H1 (cell line): ENCODE results near the gene COPG1. TPM values are rescaled to one million over a fixed set of nuclear protein-coding genes. Genes with fewer than 3 reads are reported as not detected.

Experiments
- CTCF ChIA-PET: fragments of 300-600 bp; sonication (Branson Sonifier 250); formaldehyde crosslinking; loops from one replicate; lab custom pipeline; 2021; ENCODE audit not compliant: partially characterized antibody; lab: Charles Lee
- POLR2A ChIA-PET: fragments of 300-600 bp; sonication (Branson Sonifier 250); formaldehyde crosslinking; loops from one replicate; lab custom pipeline; 2021; ENCODE audit warnings: inconsistent platforms; ENCODE audit not compliant: partially characterized antibody; lab: Charles Lee
- DNase-seq, 2 experiments: peaks; one replicate each; pipeline versions ENCODE4 v3.0.0 to v3.0.0-alpha.2; 2010 to 2022; ENCODE audit warnings: low spot score in 2 of 2, low read depth in 1 of 2, mixed read lengths in 1 of 2
- FAIRE-seq: peaks from 2 replicates; lab custom pipeline; 2011; peaks lifted over from hg19 to GRCh38; lab: Jason Lieb, UNC
- H2AFZ ChIP-seq: 2 replicates; pipeline ENCODE4 v1.8.1; 2012; ENCODE audit warnings: low read length, inconsistent platforms
- H2AK5ac ChIP-seq: 2 replicates; pipeline ENCODE4 v1.6.1; 2013; ENCODE audit warnings: low read depth, low read length
- H2BK120ac ChIP-seq: replicated peaks from 2 replicates; pipeline ENCODE3; 2013; ENCODE audit warnings: low read depth, low read length, inconsistent platforms
- H2BK12ac ChIP-seq: 2 replicates; pipeline ENCODE4 v1.6.1; 2013; ENCODE audit warnings: low read depth, low read length
- H2BK15ac ChIP-seq: 2 replicates; pipeline ENCODE4 v1.6.1; 2013; ENCODE audit warnings: low read length
- H2BK20ac ChIP-seq: 2 replicates; pipeline ENCODE4 v1.6.1; 2013; ENCODE audit warnings: low read length
- H2BK5ac ChIP-seq: 2 replicates; pipeline ENCODE4 v1.6.1; 2013; ENCODE audit warnings: low read depth, low read length
- H3K14ac ChIP-seq: 2 replicates; pipeline ENCODE4 v1.6.1; 2013; ENCODE audit warnings: inconsistent platforms; ENCODE audit not compliant: insufficient read length
- H3K18ac ChIP-seq: 2 replicates; pipeline ENCODE4 v1.6.1; 2013; ENCODE audit warnings: low read length; ENCODE audit errors: extremely low read depth
- H3K23ac ChIP-seq: 2 replicates; pipeline ENCODE4 v1.6.1; 2013; ENCODE audit warnings: inconsistent platforms; ENCODE audit not compliant: insufficient read length
- H3K23me2 ChIP-seq: 2 replicates; pipeline ENCODE4 v1.6.1; 2013; ENCODE audit warnings: low read depth, low read length
- H3K27ac ChIP-seq: 2 replicates; pipeline ENCODE4 v1.6.1; 2011; ENCODE audit warnings: low read depth, low read length, inconsistent platforms
- H3K27me3 ChIP-seq, 4 experiments: replicated peaks in 1 of 4; 1 replicate in 1 of 4; 2 replicates in 3 of 4; pipeline versions ENCODE4 v1.6.1 to v1.8.1; 2011 to 2013; ENCODE audit warnings: low read length in 3 of 4, mild to moderate bottlenecking in 3 of 4, inconsistent platforms in 2 of 4, mixed read lengths in 2 of 4, moderate library complexity in 1 of 4; ENCODE audit not compliant: control insufficient read depth in 3 of 4, insufficient read depth in 3 of 4; ENCODE audit errors: extremely low read depth in 1 of 4
- H3K36me3 ChIP-seq, 4 experiments: 2 replicates each; pipeline versions ENCODE4 v1.6.1 to v1.8.1; 2011 to 2013; ENCODE audit warnings: mild to moderate bottlenecking in 4 of 4, low read length in 3 of 4, moderate library complexity in 2 of 4, control low read depth in 1 of 4, inconsistent platforms in 1 of 4; ENCODE audit not compliant: insufficient read depth in 4 of 4, control insufficient read depth in 2 of 4
- H3K4ac ChIP-seq: replicated peaks from 2 replicates; pipeline ENCODE3; 2013; ENCODE audit warnings: low read length, low read depth, mixed read lengths, inconsistent platforms; ENCODE audit not compliant: insufficient read length
- H3K4me1 ChIP-seq, 4 experiments: replicated peaks in 1 of 4; 1 replicate in 1 of 4; 2 replicates in 3 of 4; pipeline versions ENCODE4 v1.6.1 to v1.8.1; 2011 to 2013; ENCODE audit warnings: low read length in 3 of 4, inconsistent platforms in 2 of 4, mixed read lengths in 1 of 4; ENCODE audit not compliant: insufficient read depth in 4 of 4, control insufficient read depth in 3 of 4
- H3K4me2 ChIP-seq, 2 experiments: 2 replicates each; pipeline versions ENCODE4 v1.6.1 to v1.8.1; 2011 to 2013; ENCODE audit warnings: low read depth in 2 of 2, low read length in 2 of 2, control low read depth in 1 of 2, inconsistent platforms in 1 of 2, mild to moderate bottlenecking in 1 of 2; ENCODE audit not compliant: insufficient read depth in 1 of 2
- H3K4me3 ChIP-seq, 4 experiments: fragments of 200-600, 300-600 bp in 1 of 4; sonication (generic), shearing (Covaris generic), sonication (Bioruptor Twin) in 1 of 4; 2 replicates each; pipeline versions ENCODE4 v1.5.1 to v1.8.1; 2011 to 2016; ENCODE audit warnings: low read length in 4 of 4, low read depth in 3 of 4, control low read depth in 2 of 4, inconsistent platforms in 2 of 4, mild to moderate bottlenecking in 2 of 4, mixed read lengths in 1 of 4, moderate library complexity in 1 of 4; ENCODE audit not compliant: insufficient read depth in 2 of 4; ENCODE audit errors: extremely low read depth in 1 of 4
- H3K56ac ChIP-seq: replicated peaks from 2 replicates; pipeline ENCODE3; 2013; ENCODE audit warnings: low read depth, mild to moderate bottlenecking, mixed read lengths, low read length, inconsistent platforms; ENCODE audit not compliant: insufficient read length
- H3K79me1 ChIP-seq: 2 replicates; pipeline ENCODE4 v1.6.1; 2013; ENCODE audit warnings: low read depth, low read length, control low read depth
- H3K79me2 ChIP-seq, 2 experiments: 2 replicates each; pipeline versions ENCODE4 v1.6.1 to v1.8.1; 2012 to 2013; ENCODE audit warnings: low read length in 2 of 2, mild to moderate bottlenecking in 2 of 2, inconsistent platforms in 1 of 2; ENCODE audit not compliant: insufficient read depth in 2 of 2, control insufficient read depth in 1 of 2
- H3K9ac ChIP-seq, 4 experiments: replicated peaks in 1 of 4; 1 replicate in 1 of 4; 2 replicates in 3 of 4; pipeline versions ENCODE4 v1.6.1 to v1.8.1; 2011 to 2013; ENCODE audit warnings: low read depth in 3 of 4, low read length in 3 of 4, control low read depth in 2 of 4, mild to moderate bottlenecking in 2 of 4, moderate library complexity in 2 of 4, inconsistent platforms in 1 of 4; ENCODE audit errors: extremely low read depth in 1 of 4
- H3K9me3 ChIP-seq, 2 experiments: 2 replicates each; pipeline versions ENCODE4 v1.6.1 to v1.8.1; 2012 to 2013; ENCODE audit warnings: mild to moderate bottlenecking in 2 of 2, moderate library complexity in 2 of 2, control low read depth in 1 of 2, inconsistent platforms in 1 of 2, low read depth in 1 of 2, low read length in 1 of 2, mixed read lengths in 1 of 2; ENCODE audit not compliant: insufficient read depth in 2 of 2
- H4K20me1 ChIP-seq, 2 experiments: replicated peaks in 1 of 2; 2 replicates each; pipeline versions ENCODE3 to v1.8.1; 2011 to 2013; ENCODE audit warnings: inconsistent platforms in 2 of 2, low read length in 2 of 2, mild to moderate bottlenecking in 1 of 2; ENCODE audit not compliant: insufficient read depth in 2 of 2, control insufficient read depth in 1 of 2
- H4K5ac ChIP-seq: 2 replicates; pipeline ENCODE4 v1.6.1; 2013; ENCODE audit warnings: low read length, low read depth, mixed read lengths, inconsistent platforms; ENCODE audit not compliant: insufficient read length
- H4K8ac ChIP-seq: 2 replicates; pipeline ENCODE4 v1.8.0; 2013; ENCODE audit warnings: mild to moderate bottlenecking, moderate library complexity, low read length, inconsistent platforms; ENCODE audit not compliant: insufficient read depth; ENCODE audit errors: extremely low read depth
- H4K91ac ChIP-seq: replicated peaks from 2 replicates; pipeline ENCODE3; 2013; ENCODE audit warnings: low read length, mixed read lengths, inconsistent platforms; ENCODE audit not compliant: insufficient read length
- ASH2L ChIP-seq: fragments of 200-600, 300-600 bp; sonication (generic); IDR thresholded peaks from one replicate; pipeline ENCODE4 v1.7.1; 2017; ENCODE audit warnings: low read length
- BACH1 ChIP-seq: IDR thresholded peaks from 2 replicates; pipeline ENCODE4 v1.6.1; 2012; ENCODE audit warnings: low read length, improper control_type of control experiment
- BCL11A ChIP-seq, 2 experiments: IDR thresholded peaks; one replicate each; pipeline ENCODE4 v1.6.1; 2011; ENCODE audit warnings: low read depth in 2 of 2, low read length in 2 of 2, mild to moderate bottlenecking in 2 of 2
- CBX8 ChIP-seq: fragments of 300-800, 300-1000 bp; sonication (generic); IDR thresholded peaks from 2 replicates; pipeline ENCODE4 v1.7.1; 2016; ENCODE audit warnings: low read depth, low read length, borderline replicate concordance
- FOSL1 ChIP-seq: IDR thresholded peaks from 2 replicates; pipeline ENCODE4 v1.6.1; 2011; ENCODE audit warnings: mild to moderate bottlenecking, low read depth, low read length, moderate library complexity; ENCODE audit not compliant: insufficient read depth
- GABPA ChIP-seq: IDR thresholded peaks from 2 replicates; pipeline ENCODE4 v1.6.1; 2011; ENCODE audit warnings: mild to moderate bottlenecking, low read length, moderate library complexity, borderline replicate concordance; ENCODE audit not compliant: insufficient read depth
- KDM5A ChIP-seq: fragments of 200-600 bp; IDR thresholded peaks from 2 replicates; pipeline ENCODE4 v1.7.1; 2012; ENCODE audit warnings: mild to moderate bottlenecking, low read length, inconsistent platforms, mixed read lengths
- NANOG ChIP-seq: IDR thresholded peaks from 2 replicates; pipeline ENCODE4 v1.6.1; 2011; ENCODE audit warnings: low read length, low read depth, mild to moderate bottlenecking, inconsistent platforms; ENCODE audit not compliant: insufficient read depth, poor library complexity, severe bottlenecking
- RAD21 ChIP-seq, 2 experiments: IDR thresholded peaks in 1 of 2; conservative IDR thresholded peaks in 1 of 2; 2 replicates each; pipeline ENCODE4 v1.6.1; 2011; ENCODE audit warnings: low read depth in 2 of 2, low read length in 2 of 2, improper control_type of control experiment in 1 of 2, inconsistent platforms in 1 of 2, mild to moderate bottlenecking in 1 of 2, moderate library complexity in 1 of 2
- SP2 ChIP-seq: IDR thresholded peaks from 2 replicates; pipeline ENCODE4 v1.6.1; 2012; ENCODE audit warnings: mild to moderate bottlenecking, low read length, inconsistent platforms
- ZNF274 ChIP-seq: IDR thresholded peaks from 2 replicates; pipeline ENCODE4 v1.7.0; 2012; ENCODE audit warnings: low read length, borderline replicate concordance; ENCODE audit errors: extremely low read depth
- WGBS, 2 experiments: shearing (Covaris generic) in 1 of 2; methylation state at CpG; one replicate each; pipeline versions ENCODE4 v1.1.6 to v1.1.7; 2013 to 2015; ENCODE audit warnings: low lambda C conversion rate in 2 of 2, mixed read lengths in 2 of 2, inconsistent platforms in 1 of 2, low coverage in 1 of 2, missing lambda C conversion rate in 1 of 2; ENCODE audit not compliant: insufficient replicate concordance in 2 of 2, insufficient coverage in 1 of 2, insufficient read length in 1 of 2; ENCODE audit errors: extremely low coverage in 1 of 2, missing lambda C conversion rate in 1 of 2; 5-methylcytosine and 5-hydroxymethylcytosine counted together
- polyA plus RNA-seq, 7 experiments: library from polyadenylated mRNA; depleted of rRNA in 3 of 7; stranded (reverse) in 5 of 7; unstranded in 2 of 7; fragments of >200 nt in 5 of 7; fragments of 200-250 nt in 2 of 7; gene quantifications; 1 replicate in 5 of 7; 2 replicates in 1 of 7; 4 replicates in 1 of 7; pipeline versions ENCODE4 v1.2.1 to v1.2.3, GENCODE V29; 2011 to 2013; ENCODE audit warnings: missing spikeins in 2 of 7, mixed read lengths in 2 of 7
- total RNA-seq: library from RNA; stranded (reverse); fragmentation: NEBNext Ultra II Directional; extraction: Animal tissue kit (Norgen Biotek cat#: 25700); gene quantifications from 2 replicates; pipeline ENCODE4 v1.2.1, GENCODE V29; 2021

COPG1 gene
- total and polyA plus RNA-seq, 2 of the 8 experiments (the other 6 are each of a cell fraction or from before 2014, with no cell fraction given), result 52.7 to 106 TPM

- Histone ChIP-seq H3K23ac (no peak overlapping the region), H3K14ac (no peak overlapping the region), H3K79me1 (no peaks in the 10 kb centered on the region), H3K79me2 (peaks cover 0 to 4% of the 10 kb centered on the region in 2 experiments; a peak in 2 of 4 replicates), H3K9me3 (no peaks in the 10 kb centered on the region), H2BK20ac (no peak overlapping the region), H2AFZ (no peak overlapping the region), H2BK5ac (no peak overlapping the region), H3K4me2 (no peak overlapping the region), H3K4ac (no peak overlapping the region), H4K8ac (no peak overlapping the region), H2AK5ac (no peak overlapping the region), H3K27me3 (no peaks in the 10 kb centered on the region), H4K91ac (no peak overlapping the region), H3K56ac (no peak overlapping the region), H4K20me1 (peaks cover 0 to 2% of the 10 kb centered on the region in 2 experiments), H3K9ac (no peak overlapping the region), H3K4me3 (no peak overlapping the region), H3K36me3 (peaks cover 14 to 56% (median 42%) of the 10 kb centered on the region in 4 experiments), H2BK12ac (no peak overlapping the region), H3K27ac (no peak overlapping the region), H2BK15ac (no peak overlapping the region), H3K23me2 (peaks cover 7% of the 10 kb centered on the region; the same call in 1 of the 2 replicates), H4K5ac (no peak overlapping the region), H3K18ac (no peak overlapping the region), H2BK120ac (no peak overlapping the region), H3K4me1 (peaks cover 0 to 13% (median 6%) of the 10 kb centered on the region in 4 experiments; a peak in 6 of 7 replicates)
- 95% methylated on average over 2 of the region's 2 CpGs; no CpG with 5 or more reads in 1 of the 2 experiments for WGBS, 2 experiments
- DNase-seq (no peak), FAIRE-seq (no peak)
- ChIA-PET POLR2A (interaction anchor here (1.4 to 5.4 kb wide), 2 partner anchors 29 to 41 kb away, joined by 4 to 92 read pairs; a partner anchor contains a TSS), CTCF (interaction anchor here (1.4 to 3.0 kb wide), 2 partner anchors 10 to 40 kb away, joined by 3 to 13 read pairs; a partner anchor contains a TSS)
- TF ChIP-seq NANOG (no peak), ZNF274 (no peak), GABPA (no peak), CBX8 (no peak), FOSL1 (no peak), SP2 (no peak), ASH2L (no peak), BACH1 (no peak), RAD21 (IDR thresholded peaks at IDR 0.05 in 1 of 2, conservative IDR thresholded peaks at IDR 0.05 in 1 of 2; ENCODE audit: low read depth in 2 of 2, low read length in 2 of 2) (no peak), KDM5A (no peak), BCL11A (IDR thresholded peaks at IDR 0.05; ENCODE audit: low read depth in 2 of 2, low read length in 2 of 2) (no peak)
These were observed 27.0 kb downstream of the COPG1 start for GRCh38 chr3:129276385-129276784.
